RWPE2 (cell line): ENCODE data around the gene TMEM131L.

Experiments
- ATAC-seq: fragments of 200-7000 bp; cut with Tn5 transposase; 3 replicates; pipeline ENCODE4 v1.9.1; 2021; ENCODE audit warnings: low read depth
- DNase-seq: peaks from one replicate; pipeline ENCODE4 v3.0.0-alpha.2; 2020; ENCODE audit warnings: low spot score
- H3K27ac ChIP-seq: fragments of 450-650 bp; 2 replicates; pipeline ENCODE4 v1.5.1; 2017; ENCODE audit warnings: mild to moderate bottlenecking; ENCODE audit not compliant: poor library complexity, severe bottlenecking
- H3K27me3 ChIP-seq: fragments of 250-450 bp; sonication (Bioruptor Pico); 2 replicates; pipeline ENCODE4 v1.5.1; 2021; ENCODE audit warnings: mild to moderate bottlenecking, moderate library complexity; ENCODE audit not compliant: insufficient read depth, poor library complexity, severe bottlenecking
- H3K36me3 ChIP-seq: fragments of 250-450 bp; sonication (Bioruptor Pico); 2 replicates; pipeline ENCODE4 v1.5.1; 2020; ENCODE audit warnings: low read depth, mild to moderate bottlenecking, moderate library complexity
- H3K4me1 ChIP-seq: fragments of 250-450 bp; sonication (Bioruptor Pico); 2 replicates; pipeline ENCODE4 v1.5.1; 2021; ENCODE audit warnings: mild to moderate bottlenecking, moderate library complexity; ENCODE audit not compliant: insufficient read depth, poor library complexity, severe bottlenecking
- H3K4me3 ChIP-seq: fragments of 250-450 bp; sonication (Bioruptor Pico); 2 replicates; pipeline ENCODE4 v1.5.1; 2021; ENCODE audit warnings: mild to moderate bottlenecking, moderate library complexity; ENCODE audit not compliant: severe bottlenecking
- H3K9me3 ChIP-seq: fragments of 250-450 bp; sonication (Bioruptor Pico); 2 replicates; pipeline ENCODE4 v1.5.1; 2021; ENCODE audit warnings: mild to moderate bottlenecking, moderate library complexity; ENCODE audit not compliant: severe bottlenecking
- TF ChIP-seq, protein P1 (sequence below): fragments of 450-650 bp; IDR thresholded peaks from one replicate; pipeline ENCODE4 v1.5.1; 2017; ENCODE audit warnings: mild to moderate bottlenecking, moderate library complexity; ENCODE audit not compliant: poor library complexity, severe bottlenecking

Gene TMEM131L

GRCh38 chr4:153434190-153434589 is 32.0 kb upstream of the TMEM131L start:
- H3K27ac ChIP-seq: no peak overlapping the region
- DNase-seq: no peak
- no peaks in the 10 kb centered on the region for H3K27me3 ChIP-seq
- TF ChIP-seq, protein P1, sequence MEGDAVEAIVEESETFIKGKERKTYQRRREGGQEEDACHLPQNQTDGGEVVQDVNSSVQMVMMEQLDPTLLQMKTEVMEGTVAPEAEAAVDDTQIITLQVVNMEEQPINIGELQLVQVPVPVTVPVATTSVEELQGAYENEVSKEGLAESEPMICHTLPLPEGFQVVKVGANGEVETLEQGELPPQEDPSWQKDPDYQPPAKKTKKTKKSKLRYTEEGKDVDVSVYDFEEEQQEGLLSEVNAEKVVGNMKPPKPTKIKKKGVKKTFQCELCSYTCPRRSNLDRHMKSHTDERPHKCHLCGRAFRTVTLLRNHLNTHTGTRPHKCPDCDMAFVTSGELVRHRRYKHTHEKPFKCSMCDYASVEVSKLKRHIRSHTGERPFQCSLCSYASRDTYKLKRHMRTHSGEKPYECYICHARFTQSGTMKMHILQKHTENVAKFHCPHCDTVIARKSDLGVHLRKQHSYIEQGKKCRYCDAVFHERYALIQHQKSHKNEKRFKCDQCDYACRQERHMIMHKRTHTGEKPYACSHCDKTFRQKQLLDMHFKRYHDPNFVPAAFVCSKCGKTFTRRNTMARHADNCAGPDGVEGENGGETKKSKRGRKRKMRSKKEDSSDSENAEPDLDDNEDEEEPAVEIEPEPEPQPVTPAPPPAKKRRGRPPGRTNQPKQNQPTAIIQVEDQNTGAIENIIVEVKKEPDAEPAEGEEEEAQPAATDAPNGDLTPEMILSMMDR: no peak
- no peaks in the 10 kb centered on the region for H3K9me3 ChIP-seq
- no peaks in the 10 kb centered on the region for H3K36me3 ChIP-seq
- no peaks in the 10 kb centered on the region for H3K4me1 ChIP-seq
- no peak for ATAC-seq
- no peak overlapping the region for H3K4me3 ChIP-seq

GRCh38 chr4:153438916-153439756 is 27.0 kb upstream of the TMEM131L start:
- TF ChIP-seq, protein P1: no peak
- Histone ChIP-seq H3K9me3 (no peaks in the 10 kb centered on the region), H3K27me3 (no peaks in the 10 kb centered on the region), H3K36me3 (no peaks in the 10 kb centered on the region), H3K27ac (no peak overlapping the region), H3K4me3 (no peak overlapping the region), H3K4me1 (no peaks in the 10 kb centered on the region)
- ATAC-seq: no peak
- DNase-seq: no peak

DNA sequence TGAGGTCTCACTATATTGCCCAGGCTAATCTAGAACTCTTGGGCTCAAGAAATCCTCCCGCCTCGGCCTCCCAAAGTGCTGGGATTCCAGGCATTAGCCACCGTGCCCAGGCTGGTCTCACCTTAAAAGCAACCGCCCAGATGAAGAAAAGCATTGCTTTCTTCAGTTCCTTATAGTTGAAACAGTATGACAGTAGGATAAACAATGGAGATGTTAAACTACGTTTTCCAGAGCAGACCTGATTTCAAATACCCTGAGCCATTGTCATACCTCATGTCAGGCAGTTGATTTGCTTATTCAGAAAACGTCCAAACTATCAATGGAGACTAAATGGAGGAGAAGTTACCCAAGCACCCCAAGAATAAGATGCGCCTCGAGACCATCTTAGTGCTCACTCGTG is 26.3 kb upstream of the TMEM131L start:
- H3K27ac ChIP-seq: no peak overlapping the region
- H3K9me3 ChIP-seq: no peaks in the 10 kb centered on the region
- no peaks in the 10 kb centered on the region for H3K27me3 ChIP-seq
- ATAC-seq (no peak), DNase-seq (no peak)
- no peak overlapping the region for H3K4me3 ChIP-seq
- TF ChIP-seq, protein P1: no peak
- no peaks in the 10 kb centered on the region for H3K36me3 ChIP-seq
- no peaks in the 10 kb centered on the region for H3K4me1 ChIP-seq

GRCh38 chr4:153440475-153440874 is 25.7 kb upstream of the TMEM131L start:
- H3K4me1 ChIP-seq: no peaks in the 10 kb centered on the region
- no peak overlapping the region for H3K27ac ChIP-seq

More at GRCh38 chr4:153440475-153440874, 25.7 kb upstream of the TMEM131L start:
- Histone ChIP-seq H3K9me3 (no peaks in the 10 kb centered on the region), H3K36me3 (no peaks in the 10 kb centered on the region), H3K4me3 (no peak overlapping the region), H3K27me3 (no peaks in the 10 kb centered on the region)
- ATAC-seq (no peak), DNase-seq (no peak)
- TF ChIP-seq, protein P1: no peak
